ENCODE results near the gene SMIM11.

Gene SMIM11

DNA sequence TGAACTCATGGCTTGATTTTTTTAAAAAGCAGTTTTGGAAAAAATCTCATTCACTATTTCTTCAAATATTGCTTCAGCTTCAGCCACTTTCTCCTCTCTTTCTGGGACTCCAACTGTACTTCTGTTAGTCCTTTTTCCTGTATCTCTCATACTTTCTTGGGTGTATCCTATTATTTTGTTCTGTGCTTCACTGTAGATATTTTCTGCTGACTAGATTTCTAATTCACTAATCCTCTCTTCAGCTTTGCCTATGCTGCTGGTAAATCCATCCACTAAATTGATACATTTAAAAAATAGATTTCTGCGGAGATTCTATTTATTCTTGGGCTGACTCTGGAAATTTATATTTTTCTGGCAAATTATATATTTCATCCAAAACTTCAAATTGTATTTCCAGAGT is 16.4 kb upstream of the SMIM11 start:
- no peak overlapping the region for H3K4me3 ChIP-seq (ENCODE audit: low read depth, low read length)
- DNase-seq, result no peak
- TF ChIP-seq, protein P1, sequence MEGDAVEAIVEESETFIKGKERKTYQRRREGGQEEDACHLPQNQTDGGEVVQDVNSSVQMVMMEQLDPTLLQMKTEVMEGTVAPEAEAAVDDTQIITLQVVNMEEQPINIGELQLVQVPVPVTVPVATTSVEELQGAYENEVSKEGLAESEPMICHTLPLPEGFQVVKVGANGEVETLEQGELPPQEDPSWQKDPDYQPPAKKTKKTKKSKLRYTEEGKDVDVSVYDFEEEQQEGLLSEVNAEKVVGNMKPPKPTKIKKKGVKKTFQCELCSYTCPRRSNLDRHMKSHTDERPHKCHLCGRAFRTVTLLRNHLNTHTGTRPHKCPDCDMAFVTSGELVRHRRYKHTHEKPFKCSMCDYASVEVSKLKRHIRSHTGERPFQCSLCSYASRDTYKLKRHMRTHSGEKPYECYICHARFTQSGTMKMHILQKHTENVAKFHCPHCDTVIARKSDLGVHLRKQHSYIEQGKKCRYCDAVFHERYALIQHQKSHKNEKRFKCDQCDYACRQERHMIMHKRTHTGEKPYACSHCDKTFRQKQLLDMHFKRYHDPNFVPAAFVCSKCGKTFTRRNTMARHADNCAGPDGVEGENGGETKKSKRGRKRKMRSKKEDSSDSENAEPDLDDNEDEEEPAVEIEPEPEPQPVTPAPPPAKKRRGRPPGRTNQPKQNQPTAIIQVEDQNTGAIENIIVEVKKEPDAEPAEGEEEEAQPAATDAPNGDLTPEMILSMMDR (IDR thresholded peaks at IDR 0.05; ENCODE audit: low read depth, low read length), result no peak
- no peaks in the 10 kb centered on the region for H3K9me3 ChIP-seq
- H3K27me3 ChIP-seq, result peaks cover 13% of the 10 kb centered on the region
- no peaks in the 10 kb centered on the region for H3K4me1 ChIP-seq
- H3K36me3 ChIP-seq, result no peaks in the 10 kb centered on the region

DNA sequence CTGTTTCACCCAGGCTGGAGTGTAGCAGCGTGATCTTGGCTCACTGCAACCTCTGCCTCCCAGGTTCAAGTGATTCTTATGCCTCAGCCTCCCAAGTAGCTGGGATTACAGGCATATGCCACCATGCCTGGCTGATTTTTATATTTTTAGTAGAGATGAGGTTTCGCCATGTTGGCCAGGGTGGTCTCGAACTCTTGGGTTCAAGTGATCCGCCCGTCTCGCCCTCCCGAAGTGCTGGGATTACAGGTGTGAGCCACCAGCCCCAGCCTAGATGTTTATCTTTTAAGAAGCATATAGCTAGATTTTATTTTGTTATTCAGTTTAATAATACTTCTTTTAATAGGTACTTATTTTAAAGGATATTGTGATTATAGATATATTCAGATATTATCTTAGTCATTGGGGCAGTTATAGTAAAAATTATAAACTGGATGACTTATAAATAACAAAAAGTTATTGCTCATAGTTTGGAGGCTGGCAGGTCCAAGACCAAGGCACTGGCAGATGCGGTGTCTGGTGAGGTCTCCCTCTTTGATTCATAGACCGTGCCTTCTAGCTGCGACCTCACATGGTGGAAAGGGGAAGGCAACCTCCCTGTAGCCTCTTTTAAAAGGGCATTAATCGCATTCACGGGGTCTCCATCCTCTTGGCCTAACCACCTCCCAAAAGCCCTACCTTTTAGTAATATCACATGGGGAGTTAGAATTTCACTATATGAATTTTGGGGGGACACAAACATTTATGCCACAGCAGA is 14.6 kb upstream of the SMIM11 start:
- no peaks in the 10 kb centered on the region for H3K36me3 ChIP-seq
- no peaks in the 10 kb centered on the region for H3K9me3 ChIP-seq
- DNase-seq, result no peak
- H3K27me3 ChIP-seq, result peaks cover 13% of the 10 kb centered on the region
- H3K4me1 ChIP-seq, result no peaks in the 10 kb centered on the region
- TF ChIP-seq, protein P1 (IDR thresholded peaks at IDR 0.05; ENCODE audit: low read depth, low read length), result peak; percentile 32
- no peak overlapping the region for H3K4me3 ChIP-seq (ENCODE audit: low read depth, low read length)

DNA sequence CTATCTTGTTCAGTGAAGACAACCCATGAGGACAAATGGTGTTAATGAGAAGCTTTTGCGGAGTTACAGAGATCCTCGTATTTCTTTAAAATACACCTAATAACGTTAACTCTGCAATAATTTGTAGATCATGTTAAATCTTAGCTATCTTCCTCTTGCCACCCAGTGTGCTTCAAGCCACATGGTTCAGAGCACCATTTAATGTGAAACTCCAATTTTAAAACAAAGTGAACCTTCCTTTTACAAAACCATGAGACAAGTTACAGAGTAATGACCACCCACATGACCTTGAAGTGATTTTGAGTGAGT is 13.2 kb upstream of the SMIM11 start:
- Histone ChIP-seq H3K4me1 (no peaks in the 10 kb centered on the region), H3K9me3 (no peaks in the 10 kb centered on the region), H3K36me3 (no peaks in the 10 kb centered on the region), H3K4me3 (ENCODE audit: low read depth, low read length) (no peak overlapping the region), H3K27me3 (peaks cover 13% of the 10 kb centered on the region)
- TF ChIP-seq, protein P1 (IDR thresholded peaks at IDR 0.05; ENCODE audit: low read depth, low read length), result no peak
- DNase-seq, result no peak

DNA sequence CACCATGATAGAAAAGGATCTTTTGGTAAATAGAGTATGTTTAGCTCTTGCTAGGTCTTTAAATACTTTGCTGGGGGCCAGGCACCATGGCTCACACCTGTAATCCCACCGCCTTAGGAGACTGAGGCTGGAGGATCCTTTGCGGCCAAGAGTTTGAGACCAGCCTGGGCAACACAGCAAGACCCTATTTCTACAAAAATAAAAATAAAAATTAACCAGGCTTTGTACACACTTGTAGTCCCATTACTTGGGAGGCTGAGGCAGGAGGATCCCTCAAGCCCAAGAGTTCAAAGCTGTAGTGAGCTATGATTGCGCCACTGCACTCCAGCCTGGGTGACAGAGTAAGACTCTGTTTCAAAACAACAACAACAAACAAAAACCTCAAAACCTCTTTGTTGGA is 12.6 kb upstream of the SMIM11 start:
- no peaks in the 10 kb centered on the region for H3K36me3 ChIP-seq
- DNase-seq, result no peak
- H3K4me3 ChIP-seq (ENCODE audit: low read depth, low read length), result no peak overlapping the region
- TF ChIP-seq, protein P1 (IDR thresholded peaks at IDR 0.05; ENCODE audit: low read depth, low read length), result no peak
- H3K4me1 ChIP-seq, result no peaks in the 10 kb centered on the region; the same call in 1 of the 2 replicates
- H3K9me3 ChIP-seq, result no peaks in the 10 kb centered on the region
- peaks cover 13% of the 10 kb centered on the region for H3K27me3 ChIP-seq

DNA sequence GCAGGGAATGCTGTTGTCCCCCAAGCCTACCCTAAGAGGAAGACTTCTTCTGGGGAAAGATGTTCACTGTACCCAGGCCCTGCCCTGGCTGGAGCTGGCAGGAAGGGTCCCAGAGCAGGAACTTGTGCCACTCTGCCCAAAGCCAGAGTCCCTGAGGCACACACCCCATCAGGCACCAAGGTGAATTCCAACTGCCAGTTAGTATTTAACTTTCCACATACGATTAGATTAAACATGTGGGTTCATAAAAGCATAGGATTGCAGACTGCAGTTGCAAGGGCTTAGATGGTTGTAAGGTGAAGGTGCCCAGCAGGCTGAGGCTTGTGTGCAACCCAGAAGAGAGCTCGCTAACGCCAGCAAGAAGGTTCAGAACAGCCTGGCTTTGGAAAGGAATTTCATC is 11.6 kb upstream of the SMIM11 start, which contains the start of gene KCNE2:
KCNE2 (plus strand) TSS at position 274 of the 400 bp plus-strand sequence. CDS start 6,473 bp downstream, outside the sequence.
- Histone ChIP-seq H3K36me3 (no peaks in the 10 kb centered on the region), H3K9me3 (no peaks in the 10 kb centered on the region), H3K4me3 (ENCODE audit: low read depth, low read length) (no peak within 1 kb of the TSS), H3K27me3 (peaks cover 11% of the 10 kb centered on the region), H3K4me1 (no peaks in the 10 kb centered on the region; the same call in 1 of the 2 replicates)
- DNase-seq, result no peak
- TF ChIP-seq, protein P1 (IDR thresholded peaks at IDR 0.05; ENCODE audit: low read depth, low read length), result no peak

DNA sequence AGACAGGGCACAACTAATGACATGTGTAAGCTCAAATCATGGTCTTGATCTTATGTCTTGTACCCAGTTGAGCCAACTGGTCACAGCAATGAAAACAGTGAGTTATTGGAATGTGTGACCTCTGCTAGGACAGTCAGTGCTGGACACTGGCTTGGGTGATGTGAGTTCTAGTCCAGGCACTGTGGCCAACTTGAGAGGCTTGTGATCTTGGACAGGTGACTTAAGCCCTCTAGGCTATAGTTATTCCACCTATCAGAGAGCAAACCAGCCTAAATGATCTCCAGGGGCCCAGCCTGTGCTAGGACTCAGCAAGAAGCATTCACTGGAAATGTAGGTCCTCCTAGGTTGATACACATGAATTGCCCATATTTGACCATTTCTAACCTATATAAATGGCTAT is 10.4 kb upstream of the SMIM11 start:
- peaks cover 8% of the 10 kb centered on the region for H3K27me3 ChIP-seq
- H3K4me3 ChIP-seq (ENCODE audit: low read depth, low read length), result no peak overlapping the region
- no peaks in the 10 kb centered on the region; the same call in 1 of the 2 replicates for H3K4me1 ChIP-seq
- no peaks in the 10 kb centered on the region for H3K36me3 ChIP-seq
- TF ChIP-seq, protein P1 (IDR thresholded peaks at IDR 0.05; ENCODE audit: low read depth, low read length), result no peak
- no peak for DNase-seq
- no peaks in the 10 kb centered on the region for H3K9me3 ChIP-seq
